C4-2B (cell line): ENCODE data around the gene COCH.

ENCODE experiments used
- ZFX ChIP-seq: fragments of 450-650 bp; IDR thresholded peaks from 2 replicates; pipeline ENCODE4 v1.6.1; 2017
- TF ChIP-seq, protein P1 (sequence below): fragments of 450-650 bp; conservative IDR thresholded peaks from 2 replicates; pipeline ENCODE4 v1.5.1; 2017; ENCODE audit warnings: mild to moderate bottlenecking

DNA sequence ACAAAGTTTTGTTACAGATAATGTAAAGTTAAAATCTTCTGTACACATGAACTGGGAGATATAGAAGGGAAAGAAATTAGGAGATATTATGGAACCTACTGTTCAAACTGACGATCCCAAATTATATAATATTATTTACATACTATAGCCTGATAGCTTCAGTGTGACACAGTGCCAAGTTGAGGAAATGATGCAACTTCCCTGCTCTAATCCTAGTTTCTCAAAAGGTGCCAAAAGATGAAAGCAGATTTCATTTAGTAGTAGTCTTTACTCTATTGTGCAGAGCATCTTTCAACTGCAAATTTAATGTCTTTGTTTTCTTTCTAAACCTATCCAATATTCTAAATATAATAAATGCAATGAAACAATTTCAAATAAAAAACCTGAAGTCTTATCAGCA, 46.9 kb downstream of the COCH start:
- TF ChIP-seq, protein P1, sequence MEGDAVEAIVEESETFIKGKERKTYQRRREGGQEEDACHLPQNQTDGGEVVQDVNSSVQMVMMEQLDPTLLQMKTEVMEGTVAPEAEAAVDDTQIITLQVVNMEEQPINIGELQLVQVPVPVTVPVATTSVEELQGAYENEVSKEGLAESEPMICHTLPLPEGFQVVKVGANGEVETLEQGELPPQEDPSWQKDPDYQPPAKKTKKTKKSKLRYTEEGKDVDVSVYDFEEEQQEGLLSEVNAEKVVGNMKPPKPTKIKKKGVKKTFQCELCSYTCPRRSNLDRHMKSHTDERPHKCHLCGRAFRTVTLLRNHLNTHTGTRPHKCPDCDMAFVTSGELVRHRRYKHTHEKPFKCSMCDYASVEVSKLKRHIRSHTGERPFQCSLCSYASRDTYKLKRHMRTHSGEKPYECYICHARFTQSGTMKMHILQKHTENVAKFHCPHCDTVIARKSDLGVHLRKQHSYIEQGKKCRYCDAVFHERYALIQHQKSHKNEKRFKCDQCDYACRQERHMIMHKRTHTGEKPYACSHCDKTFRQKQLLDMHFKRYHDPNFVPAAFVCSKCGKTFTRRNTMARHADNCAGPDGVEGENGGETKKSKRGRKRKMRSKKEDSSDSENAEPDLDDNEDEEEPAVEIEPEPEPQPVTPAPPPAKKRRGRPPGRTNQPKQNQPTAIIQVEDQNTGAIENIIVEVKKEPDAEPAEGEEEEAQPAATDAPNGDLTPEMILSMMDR = no peak
- no peak for TF ChIP-seq ZFX
